Cortex of kidney (tissue), 1 donor: ENCODE data around the gene MRNIP.

ENCODE experiments used
- DNase-seq: peaks from one replicate; lab custom pipeline; 2025; lab: John Stamatoyannopoulos, UW

The MRNIP gene

GRCh38 chr5:179858586-179859427 is at the start of gene MRNIP:
TSS of gene MRNIP (minus strand) at chr5:179858817. CDS start at chr5:179858796, 21 bp downstream.
- DNase-seq: peak; percentile 43

GRCh38 chr5:179907556-179908324 is 49.1 kb upstream of the MRNIP start, which contains the start of gene TBC1D9B:
TSS of gene TBC1D9B (minus strand) at chr5:179907897. CDS start at chr5:179907821, 76 bp downstream.
- DNase-seq: no peak

- DNase-seq: no peak
These were observed 48.4 kb upstream of the MRNIP start for GRCh38 chr5:179906795-179907555.

GRCh38 chr5:179906294-179906794 is 47.7 kb upstream of the MRNIP start:
- no peak for DNase-seq

GRCh38 chr5:179905161-179905560 is 46.5 kb upstream of the MRNIP start:
- DNase-seq: no peak

- no peak for DNase-seq
These were observed 46.0 kb upstream of the MRNIP start for GRCh38 chr5:179904463-179905160.

GRCh38 chr5:179902763-179903158 is 44.1 kb upstream of the MRNIP start:
- no peak for DNase-seq

GRCh38 chr5:179901915-179902762 is 43.5 kb upstream of the MRNIP start:
- DNase-seq: no peak

GRCh38 chr5:179901462-179901861 is 42.8 kb upstream of the MRNIP start:
- no peak for DNase-seq

GRCh38 chr5:179900711-179901110 is 42.1 kb upstream of the MRNIP start:
- no peak for DNase-seq

GRCh38 chr5:179900206-179900605 is 41.6 kb upstream of the MRNIP start:
- no peak for DNase-seq

GRCh38 chr5:179895861-179896260 is 37.2 kb upstream of the MRNIP start:
- DNase-seq: no peak

GRCh38 chr5:179893958-179894895 is 35.6 kb upstream of the MRNIP start:
- no peak for DNase-seq

- DNase-seq: no peak
These were observed 34.7 kb upstream of the MRNIP start for GRCh38 chr5:179893076-179893957.

GRCh38 chr5:179892255-179892654 is 33.6 kb upstream of the MRNIP start:
- DNase-seq: no peak

GRCh38 chr5:179890751-179891682 is 32.4 kb upstream of the MRNIP start:
- no peak for DNase-seq

- DNase-seq: no peak
These were observed 31.3 kb upstream of the MRNIP start for GRCh38 chr5:179889885-179890284.
